H9 (cell line): ENCODE measurements around the gene CXXC1. TPM values are rescaled to one million over a fixed set of nuclear protein-coding genes. Genes with fewer than 3 reads are reported as not detected.

ENCODE experiments used
- DNase-seq: peaks from one replicate; pipeline ENCODE4 v3.0.0-alpha.2; 2017
- H2AFZ ChIP-seq: one replicate; pipeline ENCODE4 v1.6.1; 2013; ENCODE audit warnings: mild to moderate bottlenecking, low read length, control low read depth, moderate library complexity
- H2AK5ac ChIP-seq: 2 replicates; pipeline ENCODE4 v1.6.1; 2013; ENCODE audit warnings: low read length, control low read depth, mixed read lengths; ENCODE audit not compliant: insufficient read length
- H2BK120ac ChIP-seq: one replicate; pipeline ENCODE4 v1.6.1; 2013; ENCODE audit warnings: low read depth, mild to moderate bottlenecking, low read length, control low read depth, inconsistent platforms; ENCODE audit not compliant: poor library complexity, severe bottlenecking
- H2BK12ac ChIP-seq: 2 replicates; pipeline ENCODE4 v1.6.1; 2013; ENCODE audit warnings: low read length, control low read depth, mixed read lengths, low read depth; ENCODE audit not compliant: insufficient read length
- H2BK15ac ChIP-seq: 2 replicates; pipeline ENCODE4 v1.6.1; 2013; ENCODE audit warnings: low read depth, low read length, control low read depth
- H2BK20ac ChIP-seq: one replicate; pipeline ENCODE4 v1.6.1; 2013; ENCODE audit warnings: low read depth, mild to moderate bottlenecking, low read length, control low read depth, inconsistent platforms; ENCODE audit not compliant: poor library complexity, severe bottlenecking
- H2BK5ac ChIP-seq: 2 replicates; pipeline ENCODE4 v1.6.1; 2013; ENCODE audit warnings: low read length, control low read depth, mixed read lengths; ENCODE audit not compliant: insufficient read length
- H3K14ac ChIP-seq: 2 replicates; pipeline ENCODE4 v1.6.1; 2013; ENCODE audit warnings: low read length, control low read depth; ENCODE audit not compliant: insufficient read depth
- H3K18ac ChIP-seq: 2 replicates; pipeline ENCODE4 v1.6.1; 2013; ENCODE audit warnings: low read depth, mild to moderate bottlenecking, mixed read lengths, low read length, control low read depth; ENCODE audit not compliant: insufficient read length
- H3K23ac ChIP-seq: 2 replicates; pipeline ENCODE4 v1.6.1; 2013; ENCODE audit warnings: low read length, control low read depth, mixed read lengths, low read depth; ENCODE audit not compliant: insufficient read length
- H3K23me2 ChIP-seq: 2 replicates; pipeline ENCODE4 v1.6.1; 2013; ENCODE audit warnings: low read depth, mild to moderate bottlenecking, mixed read lengths, low read length, control low read depth; ENCODE audit not compliant: insufficient read length, poor library complexity, severe bottlenecking
- H3K27ac ChIP-seq: 2 replicates; pipeline ENCODE4 v1.5.1; 2013; ENCODE audit warnings: low read length, control low read depth, mixed read lengths, low read depth; ENCODE audit not compliant: insufficient read length
- H3K27me3 ChIP-seq: 2 replicates; pipeline ENCODE4 v1.6.1; 2013; ENCODE audit warnings: low read length, control low read depth, inconsistent platforms; ENCODE audit not compliant: insufficient read depth
- H3K4ac ChIP-seq: 2 replicates; pipeline ENCODE4 v1.6.1; 2013; ENCODE audit warnings: low read depth, mild to moderate bottlenecking, control low read depth, inconsistent platforms, low read length, moderate library complexity
- H3K4me1 ChIP-seq: 2 replicates; pipeline ENCODE4 v1.6.1; 2013; ENCODE audit warnings: low read length, control low read depth, inconsistent platforms; ENCODE audit not compliant: insufficient read depth
- H3K4me2 ChIP-seq: 2 replicates; pipeline ENCODE4 v1.6.1; 2013; ENCODE audit warnings: low read length, control low read depth, mixed read lengths; ENCODE audit not compliant: insufficient read length, insufficient read depth
- H3K56ac ChIP-seq: 2 replicates; pipeline ENCODE4 v1.6.1; 2013; ENCODE audit warnings: low read depth, mild to moderate bottlenecking, mixed read lengths, low read length, control low read depth; ENCODE audit not compliant: insufficient read length
- H3K79me1 ChIP-seq: 2 replicates; pipeline ENCODE4 v1.6.1; 2013; ENCODE audit warnings: low read depth, mild to moderate bottlenecking, moderate library complexity, low read length, control low read depth, inconsistent platforms; ENCODE audit not compliant: insufficient read depth, poor library complexity, severe bottlenecking
- H3K79me2 ChIP-seq: 2 replicates; pipeline ENCODE4 v1.6.1; 2013; ENCODE audit warnings: low read length, control low read depth, inconsistent platforms; ENCODE audit not compliant: insufficient read depth
- H3K9ac ChIP-seq: 2 replicates; pipeline ENCODE4 v1.6.1; 2013; ENCODE audit warnings: low read length, control low read depth, mixed read lengths; ENCODE audit not compliant: insufficient read length; ENCODE audit errors: extremely low read depth
- H3K9me3 ChIP-seq: one replicate; pipeline ENCODE4 v1.6.1; 2013; ENCODE audit warnings: low read depth, low read length, inconsistent platforms; ENCODE audit not compliant: control insufficient read depth
- H3T11ph ChIP-seq: one replicate; pipeline ENCODE4 v1.6.1; 2013; ENCODE audit warnings: mild to moderate bottlenecking, low read length, control low read depth, inconsistent platforms
- H4K20me1 ChIP-seq: one replicate; pipeline ENCODE4 v1.6.1; 2013; ENCODE audit not compliant: control insufficient read depth, insufficient read length, insufficient read depth
- H4K5ac ChIP-seq: 2 replicates; pipeline ENCODE4 v1.6.1; 2013; ENCODE audit warnings: low read depth, mild to moderate bottlenecking, mixed read lengths, low read length, control low read depth; ENCODE audit not compliant: insufficient read length
- H4K8ac ChIP-seq: replicated peaks from 2 replicates; pipeline ENCODE4 v1.6.1; 2013; ENCODE audit warnings: low read length, control low read depth, mixed read lengths, low read depth; ENCODE audit not compliant: insufficient read length
- H4K91ac ChIP-seq: 2 replicates; pipeline ENCODE4 v1.6.1; 2013; ENCODE audit warnings: low read depth, mild to moderate bottlenecking, moderate library complexity, mixed read lengths, low read length, control low read depth; ENCODE audit not compliant: insufficient read length
- H3K27ac Mint-ChIP-seq, 3 experiments: 2 replicates in 2 of 3; 3 replicates in 1 of 3; pipeline ENCODE4 v1.8.0; 2020 to 2021; ENCODE audit warnings: mixed read lengths in 3 of 3, mild to moderate bottlenecking in 1 of 3, moderate library complexity in 1 of 3
- H3K27me3 Mint-ChIP-seq: 2 replicates; pipeline ENCODE4 v1.8.0; 2021; ENCODE audit warnings: low read depth, mild to moderate bottlenecking, moderate library complexity, mixed read lengths
- H3K36me3 Mint-ChIP-seq, 3 experiments: 2 replicates in 2 of 3; 3 replicates in 1 of 3; pipeline ENCODE4 v1.8.0; 2020 to 2021; ENCODE audit warnings: low read depth in 3 of 3, mixed read lengths in 3 of 3; ENCODE audit not compliant: insufficient read depth in 1 of 3
- H3K4me1 Mint-ChIP-seq, 2 experiments: 2 replicates each; pipeline ENCODE4 v1.8.0; 2020; ENCODE audit warnings: mixed read lengths in 2 of 2
- H3K4me3 Mint-ChIP-seq, 2 experiments: 2 replicates in 1 of 2; 3 replicates in 1 of 2; pipeline ENCODE4 v1.8.0; 2020 to 2021; ENCODE audit warnings: mild to moderate bottlenecking in 2 of 2, mixed read lengths in 2 of 2, moderate library complexity in 1 of 2
- H3K9me3 Mint-ChIP-seq, 2 experiments: 2 replicates in 1 of 2; 3 replicates in 1 of 2; pipeline ENCODE4 v1.8.0; 2020; ENCODE audit warnings: mild to moderate bottlenecking in 2 of 2, mixed read lengths in 2 of 2, moderate library complexity in 1 of 2
- CTCF ChIP-seq: fragments of 200-600 bp; sonication (generic); conservative IDR thresholded peaks from 3 replicates; pipeline ENCODE4 v1.8.0; 2021; ENCODE audit warnings: antibody characterized with exemption, mild to moderate bottlenecking
- WGBS: extraction: QIAGEN DNeasy Blood & Tissue Kit; methylation state at CpG from one replicate; pipeline ENCODE4 v1.1.7; 2013; ENCODE audit warnings: missing lambda C conversion rate, low lambda C conversion rate, mixed read lengths; ENCODE audit not compliant: insufficient read length; ENCODE audit errors: extremely low coverage; 5-methylcytosine and 5-hydroxymethylcytosine counted together
- total RNA-seq: library from RNA; stranded (reverse); gene quantifications from 2 replicates; pipeline ENCODE4 v1.2.1, GENCODE V29; 2021

CXXC1 gene
- total RNA-seq, 1 experiment from 2014 or later: 95.9 TPM

GRCh38 chr18:50285071-50285470 lies 2.4 kb downstream of the CXXC1 start:
- Histone ChIP-seq H3K27ac (no peak overlapping the region), H4K5ac (no peak overlapping the region), H4K91ac (no peak overlapping the region), H3K4ac (no peak overlapping the region), H3K23me2 (peaks cover 15% of the 10 kb centered on the region), H3K56ac (no peak overlapping the region), H3K18ac (no peak overlapping the region), H3K9me3 (no peaks in the 10 kb centered on the region), H3T11ph (no peak overlapping the region), H2AK5ac (no peak overlapping the region), H2BK5ac (no peak overlapping the region), H2BK20ac (no peak overlapping the region), H3K79me1 (no peaks in the 10 kb centered on the region), H2BK120ac (no peak overlapping the region), H2AFZ (no peak overlapping the region), H3K4me2 (no peak overlapping the region), H2BK15ac (no peak overlapping the region), H3K14ac (no peak overlapping the region), H3K9ac (no peak overlapping the region), H2BK12ac (no peak overlapping the region), H3K4me1 (no peaks in the 10 kb centered on the region), H3K27me3 (no peaks in the 10 kb centered on the region), H3K79me2 (no peaks in the 10 kb centered on the region; the same call in 1 of the 2 replicates), H4K8ac (no peak overlapping the region), H4K20me1 (no peaks in the 10 kb centered on the region), H3K23ac (no peak overlapping the region)
- no peak overlapping the region for H3K4me3 Mint-ChIP-seq
- H3K27ac Mint-ChIP-seq: no peak overlapping the region
- H3K27me3 Mint-ChIP-seq: no peaks in the 10 kb centered on the region
- WGBS: no CpG with 5 or more reads among the region's 13 CpGs
- no peak for DNase-seq
- H3K4me1 Mint-ChIP-seq: peaks cover 15 to 22% of the 10 kb centered on the region in 2 experiments
- no peak for TF ChIP-seq CTCF
- H3K9me3 Mint-ChIP-seq: no peaks in the 10 kb centered on the region; a peak in 1 of 5 replicates
- H3K36me3 Mint-ChIP-seq: peaks cover 40 to 44% (median 44%) of the 10 kb centered on the region in 3 experiments; a peak in 6 of 7 replicates
